HCT116 (cell line): ENCODE results near the gene TREM1. TPM values are rescaled to one million over a fixed set of nuclear protein-coding genes. Genes with fewer than 3 reads are reported as not detected.

Experiments used
- ATAC-seq: fragments of 200-7000 bp; cut with Tn5 transposase; 2 replicates; pipeline ENCODE4 v1.9.1; 2020; ENCODE audit warnings: mild to moderate bottlenecking, moderate library complexity
- BruUV-seq: library from RNA; stranded (reverse); fragments of 400-500 nt; replicated peaks from 2 replicates; lab custom pipeline; 2021; lab: Mats Ljungman, UMichigan
- CTCF ChIA-PET: fragments of 300-600 bp; sonication (Branson Sonifier 250); formaldehyde crosslinking; loops from one replicate; lab custom pipeline; 2021; ENCODE audit warnings: antibody characterized with exemption; lab: Charles Lee
- POLR2A ChIA-PET: fragments of 300-600, 350-600 bp; sonication (Branson Sonifier 250); formaldehyde crosslinking; loops from one replicate; lab custom pipeline; 2021; ENCODE audit warnings: antibody characterized with exemption; lab: Charles Lee
- RAD21 ChIA-PET, 2 experiments: fragments of 300-600 bp; sonication (Branson Sonifier 250); formaldehyde crosslinking; loops; one replicate each; lab custom pipeline; 2023; ENCODE audit warnings: low total read pairs in 2 of 2; ENCODE audit not compliant: uncharacterized antibody in 2 of 2, unreplicated experiment in 2 of 2, low non-redundant PET in 1 of 2; lab: Charles Lee
- DNase-seq: peaks from one replicate; pipeline ENCODE4 v3.0.0-alpha.2; 2010; ENCODE audit warnings: low read depth, low spot score
- H2AFZ ChIP-seq: fragments of 200-600 bp; shearing (Covaris generic), sonication (generic); 2 replicates; pipeline ENCODE4 v1.6.1; 2017; ENCODE audit warnings: low read depth, mixed run types, mixed read lengths, antibody characterized with exemption, low read length; ENCODE audit not compliant: poor library complexity, severe bottlenecking
- H3K27ac ChIP-seq: 2 replicates; pipeline ENCODE4 v1.5.1; 2012; ENCODE audit warnings: low read depth, low read length
- H3K27me3 ChIP-seq: fragments of 200-600 bp; sonication (generic); 2 replicates; pipeline ENCODE4 v1.6.1; 2016; ENCODE audit warnings: mixed run types, low read length, mixed read lengths; ENCODE audit not compliant: insufficient read depth
- H3K36me3 ChIP-seq, 2 experiments: fragments of 200-500 bp in 1 of 2; fragments of 200-600 bp in 1 of 2; sonication (Bioruptor generic) in 1 of 2; sonication (generic) in 1 of 2; 2 replicates each; pipeline versions ENCODE4 v1.5.1 to v1.6.1; 2014 to 2016; ENCODE audit warnings: low read length in 2 of 2, inconsistent platforms in 1 of 2, mixed read lengths in 1 of 2, mixed run types in 1 of 2; ENCODE audit not compliant: insufficient read depth in 2 of 2, control insufficient read depth in 1 of 2
- H3K4me1 ChIP-seq, 2 experiments: fragments of 200-600 bp in 1 of 2; sonication (generic) in 1 of 2; 2 replicates each; pipeline versions ENCODE4 v1.5.1 to v1.6.1; 2012 to 2017; ENCODE audit warnings: low read length in 2 of 2, inconsistent platforms in 1 of 2, mild to moderate bottlenecking in 1 of 2, mixed read lengths in 1 of 2, mixed run types in 1 of 2, moderate library complexity in 1 of 2; ENCODE audit not compliant: insufficient read depth in 2 of 2, control insufficient read depth in 1 of 2
- H3K4me2 ChIP-seq: fragments of 200-600 bp; sonication (generic); 2 replicates; pipeline ENCODE4 v1.6.1; 2017; ENCODE audit warnings: mixed run types, low read length, mixed read lengths
- H3K4me3 ChIP-seq, 2 experiments: fragments of 200-600 bp in 1 of 2; sonication (generic) in 1 of 2; replicated peaks in 1 of 2; 2 replicates each; pipeline ENCODE4 v1.5.1; 2011 to 2016; ENCODE audit warnings: low read length in 2 of 2, control low read depth in 1 of 2, low read depth in 1 of 2, mild to moderate bottlenecking in 1 of 2, mixed read lengths in 1 of 2, mixed run types in 1 of 2
- H3K79me2 ChIP-seq: fragments of 200-600 bp; sonication (generic); 2 replicates; pipeline ENCODE4 v1.6.1; 2017; ENCODE audit warnings: mild to moderate bottlenecking, mixed run types, low read length, moderate library complexity, mixed read lengths; ENCODE audit not compliant: insufficient read depth
- H3K9ac ChIP-seq: fragments of 200-600 bp; sonication (generic); 2 replicates; pipeline ENCODE4 v1.6.1; 2016; ENCODE audit warnings: low read length, mixed read lengths
- H3K9me2 ChIP-seq: fragments of 200-600 bp; sonication (generic), shearing (Covaris generic); 2 replicates; pipeline ENCODE4 v1.6.1; 2017; ENCODE audit warnings: mixed run types, mild to moderate bottlenecking, moderate library complexity; ENCODE audit not compliant: insufficient read depth
- H3K9me3 ChIP-seq, 2 experiments: fragments of 200-500 bp in 1 of 2; fragments of 200-600 bp in 1 of 2; sonication (Bioruptor generic) in 1 of 2; sonication (generic) in 1 of 2; 2 replicates each; pipeline ENCODE4 v1.6.1; 2014 to 2017; ENCODE audit warnings: low read length in 2 of 2, mixed read lengths in 2 of 2, inconsistent platforms in 1 of 2, low read depth in 1 of 2, mild to moderate bottlenecking in 1 of 2, mixed run types in 1 of 2, moderate library complexity in 1 of 2; ENCODE audit not compliant: control insufficient read depth in 1 of 2, insufficient read depth in 1 of 2
- H4K20me1 ChIP-seq: fragments of 200-600 bp; sonication (generic), shearing (Covaris generic); 2 replicates; pipeline ENCODE4 v1.6.1; 2017; ENCODE audit warnings: mixed run types, mild to moderate bottlenecking, moderate library complexity; ENCODE audit not compliant: insufficient read depth
- SIN3A ChIP-seq: IDR thresholded peaks from 2 replicates; pipeline ENCODE4 v1.6.1; 2012; ENCODE audit warnings: low read depth
- ZNF274 ChIP-seq: fragments of 200-500 bp; sonication (Bioruptor generic); IDR thresholded peaks from 2 replicates; pipeline ENCODE4 v1.6.1; 2014; ENCODE audit warnings: mild to moderate bottlenecking, low read depth, low read length, inconsistent platforms
- intact Hi-C: fragments of 100-400 bp; cut with micrococcal nuclease; formaldehyde crosslinking; loops from 2 replicates; pipeline ENCODE4 v1.10.0; 2022
- total RNA-seq: library from RNA; stranded (reverse); gene quantifications from one replicate; pipeline ENCODE4 v1.2.1, GENCODE V29; 2021; ENCODE audit not compliant: unreplicated experiment
- TF ChIP-seq, protein P1 (sequence below): IDR thresholded peaks from 2 replicates; pipeline ENCODE4 v1.6.1; 2012; ENCODE audit warnings: low read depth
- TF ChIP-seq, protein P2 (sequence below): IDR thresholded peaks from 2 replicates; pipeline ENCODE4 v1.6.1; 2011; ENCODE audit warnings: mild to moderate bottlenecking, low read length, moderate library complexity; ENCODE audit not compliant: insufficient replicate concordance; ENCODE audit errors: extremely low read depth
- TF ChIP-seq, protein P3 (sequence below): IDR thresholded peaks from 2 replicates; pipeline ENCODE4 v1.6.1; 2012

The TREM1 gene
- total RNA-seq, 1 experiment from 2014 or later = 0.22 TPM

DNA sequence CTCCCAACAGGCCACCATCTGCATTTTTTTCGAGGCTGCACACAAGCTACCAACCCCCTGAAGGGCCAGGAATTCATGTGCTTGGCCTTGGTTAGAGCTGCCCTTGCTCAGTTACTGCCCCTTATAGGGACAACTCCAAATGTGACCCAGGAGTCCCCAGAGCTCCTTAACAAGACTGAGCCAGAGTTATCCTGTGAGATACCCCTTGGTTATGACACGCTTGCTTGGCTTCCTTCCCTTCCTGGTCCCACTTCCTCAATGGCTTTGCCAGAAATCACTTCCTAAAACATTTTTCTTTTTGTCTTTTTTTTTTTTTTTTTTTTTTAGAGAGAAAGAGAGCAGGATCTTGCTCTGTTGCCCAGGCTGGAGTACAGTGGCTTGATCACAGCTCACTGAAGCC lies 8.9 kb downstream of the TREM1 start:
- TF ChIP-seq, protein P1, sequence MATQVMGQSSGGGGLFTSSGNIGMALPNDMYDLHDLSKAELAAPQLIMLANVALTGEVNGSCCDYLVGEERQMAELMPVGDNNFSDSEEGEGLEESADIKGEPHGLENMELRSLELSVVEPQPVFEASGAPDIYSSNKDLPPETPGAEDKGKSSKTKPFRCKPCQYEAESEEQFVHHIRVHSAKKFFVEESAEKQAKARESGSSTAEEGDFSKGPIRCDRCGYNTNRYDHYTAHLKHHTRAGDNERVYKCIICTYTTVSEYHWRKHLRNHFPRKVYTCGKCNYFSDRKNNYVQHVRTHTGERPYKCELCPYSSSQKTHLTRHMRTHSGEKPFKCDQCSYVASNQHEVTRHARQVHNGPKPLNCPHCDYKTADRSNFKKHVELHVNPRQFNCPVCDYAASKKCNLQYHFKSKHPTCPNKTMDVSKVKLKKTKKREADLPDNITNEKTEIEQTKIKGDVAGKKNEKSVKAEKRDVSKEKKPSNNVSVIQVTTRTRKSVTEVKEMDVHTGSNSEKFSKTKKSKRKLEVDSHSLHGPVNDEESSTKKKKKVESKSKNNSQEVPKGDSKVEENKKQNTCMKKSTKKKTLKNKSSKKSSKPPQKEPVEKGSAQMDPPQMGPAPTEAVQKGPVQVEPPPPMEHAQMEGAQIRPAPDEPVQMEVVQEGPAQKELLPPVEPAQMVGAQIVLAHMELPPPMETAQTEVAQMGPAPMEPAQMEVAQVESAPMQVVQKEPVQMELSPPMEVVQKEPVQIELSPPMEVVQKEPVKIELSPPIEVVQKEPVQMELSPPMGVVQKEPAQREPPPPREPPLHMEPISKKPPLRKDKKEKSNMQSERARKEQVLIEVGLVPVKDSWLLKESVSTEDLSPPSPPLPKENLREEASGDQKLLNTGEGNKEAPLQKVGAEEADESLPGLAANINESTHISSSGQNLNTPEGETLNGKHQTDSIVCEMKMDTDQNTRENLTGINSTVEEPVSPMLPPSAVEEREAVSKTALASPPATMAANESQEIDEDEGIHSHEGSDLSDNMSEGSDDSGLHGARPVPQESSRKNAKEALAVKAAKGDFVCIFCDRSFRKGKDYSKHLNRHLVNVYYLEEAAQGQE = no peak
- no peak for TF ChIP-seq ZNF274
- TF ChIP-seq, protein P2, sequence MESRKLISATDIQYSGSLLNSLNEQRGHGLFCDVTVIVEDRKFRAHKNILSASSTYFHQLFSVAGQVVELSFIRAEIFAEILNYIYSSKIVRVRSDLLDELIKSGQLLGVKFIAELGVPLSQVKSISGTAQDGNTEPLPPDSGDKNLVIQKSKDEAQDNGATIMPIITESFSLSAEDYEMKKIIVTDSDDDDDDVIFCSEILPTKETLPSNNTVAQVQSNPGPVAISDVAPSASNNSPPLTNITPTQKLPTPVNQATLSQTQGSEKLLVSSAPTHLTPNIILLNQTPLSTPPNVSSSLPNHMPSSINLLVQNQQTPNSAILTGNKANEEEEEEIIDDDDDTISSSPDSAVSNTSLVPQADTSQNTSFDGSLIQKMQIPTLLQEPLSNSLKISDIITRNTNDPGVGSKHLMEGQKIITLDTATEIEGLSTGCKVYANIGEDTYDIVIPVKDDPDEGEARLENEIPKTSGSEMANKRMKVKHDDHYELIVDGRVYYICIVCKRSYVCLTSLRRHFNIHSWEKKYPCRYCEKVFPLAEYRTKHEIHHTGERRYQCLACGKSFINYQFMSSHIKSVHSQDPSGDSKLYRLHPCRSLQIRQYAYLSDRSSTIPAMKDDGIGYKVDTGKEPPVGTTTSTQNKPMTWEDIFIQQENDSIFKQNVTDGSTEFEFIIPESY = no peak
- TF ChIP-seq, protein P3, sequence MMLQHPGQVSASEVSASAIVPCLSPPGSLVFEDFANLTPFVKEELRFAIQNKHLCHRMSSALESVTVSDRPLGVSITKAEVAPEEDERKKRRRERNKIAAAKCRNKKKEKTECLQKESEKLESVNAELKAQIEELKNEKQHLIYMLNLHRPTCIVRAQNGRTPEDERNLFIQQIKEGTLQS = no peak
- no peak for TF ChIP-seq SIN3A
- H2AFZ ChIP-seq = no peak overlapping the region
- ChIA-PET CTCF (interaction anchor here (2.0 kb wide), 1 partner anchor 95 kb away, joined by 6 read pairs; no protein-coding TSS in a partner anchor), RAD21 (no interaction called here), POLR2A (no interaction called here)
- no peak overlapping the region for H3K9ac ChIP-seq
- no peak overlapping the region for H3K4me3 ChIP-seq
- no peaks in the 10 kb centered on the region for H3K79me2 ChIP-seq
- H3K4me2 ChIP-seq = no peak overlapping the region
- H3K4me1 ChIP-seq = peaks cover 0 to 8% of the 10 kb centered on the region in 2 experiments; a peak in 2 of 4 replicates
- no peaks in the 10 kb centered on the region for H3K9me2 ChIP-seq
- intact Hi-C loops = no loop called here
- H3K36me3 ChIP-seq = no peaks in the 10 kb centered on the region
- BruUV-seq = no TSS peak
- no peaks in the 10 kb centered on the region for H4K20me1 ChIP-seq
- ATAC-seq (no peak), DNase-seq (no peak)
- no peak overlapping the region for H3K27ac ChIP-seq
- no peaks in the 10 kb centered on the region for H3K9me3 ChIP-seq
- H3K27me3 ChIP-seq = peaks cover 15% of the 10 kb centered on the region; the same call in 1 of the 2 replicates
